ENCODE results near the gene COL4A2. TPM values are rescaled to one million over a fixed set of nuclear protein-coding genes. Genes with fewer than 3 reads are reported as not detected.
A peak's percentile ranks its signal among the peaks of the same experiment; 100 is the strongest.

Gene COL4A2
- total RNA-seq, 1 donor from 2014 or later = 7.6 TPM

- no peaks in the 10 kb centered on the region for H3K27me3 ChIP-seq (ENCODE audit: control insufficient read depth, insufficient read depth, low read length)
- no peak overlapping the region for H3K4me3 ChIP-seq (ENCODE audit: low read depth, low read length)
- no peaks in the 10 kb centered on the region for H3K36me3 ChIP-seq (ENCODE audit: control insufficient read depth, insufficient read depth, low read length)
- no peak for FAIRE-seq
- TF ChIP-seq CTCF (IDR thresholded peaks at IDR 0.05; ENCODE audit: insufficient read depth, low read length, severe bottlenecking) = no peak
- peak; percentile 51 for DNase-seq (ENCODE audit: low read depth)
Measured at GRCh38 chr13:110379905-110380341, 72.8 kb downstream of the COL4A2 start.

GRCh38 chr13:110380359-110381028 lies 73.4 kb downstream of the COL4A2 start:
- DNase-seq (ENCODE audit: low read depth) = peak; percentile 94
- H3K4me3 ChIP-seq (ENCODE audit: low read depth, low read length) = no peak overlapping the region
- FAIRE-seq = no peak
- H3K36me3 ChIP-seq (ENCODE audit: control insufficient read depth, insufficient read depth, low read length) = no peaks in the 10 kb centered on the region
- TF ChIP-seq CTCF (IDR thresholded peaks at IDR 0.05; ENCODE audit: insufficient read depth, low read length, severe bottlenecking) = no peak
- no peaks in the 10 kb centered on the region for H3K27me3 ChIP-seq (ENCODE audit: control insufficient read depth, insufficient read depth, low read length)

- DNase-seq (ENCODE audit: low read depth) = no peak
- no peak overlapping the region for H3K4me3 ChIP-seq (ENCODE audit: low read depth, low read length)
- FAIRE-seq = no peak
Measured at GRCh38 chr13:110381029-110381360, 73.9 kb downstream of the COL4A2 start.

GRCh38 chr13:110382229-110382628 lies 75.1 kb downstream of the COL4A2 start:
- DNase-seq (ENCODE audit: low read depth) = peak; percentile 96
- FAIRE-seq = no peak
- Histone ChIP-seq H3K36me3 (ENCODE audit: control insufficient read depth, insufficient read depth, low read length) (no peaks in the 10 kb centered on the region), H3K27me3 (ENCODE audit: control insufficient read depth, insufficient read depth, low read length) (no peaks in the 10 kb centered on the region), H3K4me3 (ENCODE audit: low read depth, low read length) (no peak overlapping the region)
- TF ChIP-seq CTCF (IDR thresholded peaks at IDR 0.05; ENCODE audit: insufficient read depth, low read length, severe bottlenecking) = no peak

More at GRCh38 chr13:110381029-110381360, 73.9 kb downstream of the COL4A2 start:
- no peak for TF ChIP-seq CTCF (IDR thresholded peaks at IDR 0.05; ENCODE audit: insufficient read depth, low read length, severe bottlenecking)
- no peaks in the 10 kb centered on the region for H3K36me3 ChIP-seq (ENCODE audit: control insufficient read depth, insufficient read depth, low read length)
- no peaks in the 10 kb centered on the region for H3K27me3 ChIP-seq (ENCODE audit: control insufficient read depth, insufficient read depth, low read length)

GRCh38 chr13:110382830-110383229 lies 75.7 kb downstream of the COL4A2 start:
- Histone ChIP-seq H3K4me3 (ENCODE audit: low read depth, low read length) (no peak overlapping the region), H3K27me3 (ENCODE audit: control insufficient read depth, insufficient read depth, low read length) (no peaks in the 10 kb centered on the region), H3K36me3 (ENCODE audit: control insufficient read depth, insufficient read depth, low read length) (no peaks in the 10 kb centered on the region)
- no peak for TF ChIP-seq CTCF (IDR thresholded peaks at IDR 0.05; ENCODE audit: insufficient read depth, low read length, severe bottlenecking)
- DNase-seq (ENCODE audit: low read depth) (no peak), FAIRE-seq (no peak)
